ENCODE results near the gene CCDC8. TPM values are rescaled to one million over a fixed set of nuclear protein-coding genes. Genes with fewer than 3 reads are reported as not detected.

Gene CCDC8
- total and polyA plus RNA-seq, 9 of the 15 experiments (the other 6 are each of a cell fraction or from before 2014, with no cell fraction given): 0.68 to 30.8 (median 15.6) TPM

- TF ChIP-seq MTA1 (IDR thresholded peaks at IDR 0.05; ENCODE audit: borderline replicate concordance) (no peak), HLTF (IDR thresholded peaks at IDR 0.05) (no peak), SMC3 (conservative IDR thresholded peaks at IDR 0.05; ENCODE audit: insufficient read depth, low read depth, low read length) (no peak), ZNF583 (CRISPR knock-in tag; IDR thresholded peaks at IDR 0.05) (0 out of 2 replicates have a peak, but pooled peaks have one; percentile 23), THAP7 (CRISPR knock-in tag; IDR thresholded peaks at IDR 0.05) (no peak), ZNF280A (IDR thresholded peaks at IDR 0.05; ENCODE audit: low read depth, partially characterized antibody) (no peak), ZNF609 (CRISPR knock-in tag; IDR thresholded peaks at IDR 0.05; ENCODE audit: borderline replicate concordance) (no peak), BRD9 (IDR thresholded peaks at IDR 0.05; ENCODE audit: low read depth, partially characterized antibody) (peak; percentile 63), HMG20B (CRISPR knock-in tag; IDR thresholded peaks at IDR 0.05) (no peak), RB1 (IDR thresholded peaks at IDR 0.05; ENCODE audit: low read depth) (peak; percentile 77), HDAC8 (tag; IDR thresholded peaks at IDR 0.05) (no peak), DACH1 (IDR thresholded peaks at IDR 0.05; ENCODE audit: partially characterized antibody) (no peak), DIDO1 (tag; IDR thresholded peaks at IDR 0.05; ENCODE audit: low read depth) (no peak), TEAD4 (IDR thresholded peaks at IDR 0.05; ENCODE audit: low read length) (no peak; the same call in 1 of the 2 replicates), TEAD4 (CRISPR knock-in tag; IDR thresholded peaks at IDR 0.05; ENCODE audit: borderline replicate concordance) (no peak), SMAD3 (CRISPR knock-in tag; conservative IDR thresholded peaks at IDR 0.05) (0 out of 2 replicates have a peak, but pooled peaks have one; percentile 20), EWSR1 (IDR thresholded peaks at IDR 0.05; ENCODE audit: borderline replicate concordance, low read depth, partially characterized antibody) (no peak), KLF6 (CRISPR knock-in tag; IDR thresholded peaks at IDR 0.05; ENCODE audit: borderline replicate concordance) (peak; percentile 91), ZBTB17 (CRISPR knock-in tag; IDR thresholded peaks at IDR 0.05) (no peak; the same call in 1 of the 2 replicates), ZNF239 (CRISPR knock-in tag; IDR thresholded peaks at IDR 0.05) (no peak), ID3 (CRISPR knock-in tag; IDR thresholded peaks at IDR 0.05) (no peak), ID3 (tag; IDR thresholded peaks at IDR 0.05) (peak; percentile 45; the same call in 1 of the 2 replicates)
These were observed at the start of gene CCDC8 (continued) for GRCh38 chr19:46413262-46414031.
